IPS-18a (cell line): Measurements from ENCODE around the gene LTB4R2.

Experiments
- H3K27ac ChIP-seq: one replicate; pipeline ENCODE4 v1.5.1; 2013; ENCODE audit warnings: low read length
- H3K27me3 ChIP-seq: one replicate; pipeline ENCODE4 v1.6.1; 2013; ENCODE audit warnings: mild to moderate bottlenecking, low read length; ENCODE audit not compliant: control insufficient read depth, insufficient read depth
- H3K36me3 ChIP-seq: one replicate; pipeline ENCODE4 v1.6.1; 2013; ENCODE audit warnings: low read depth, low read length; ENCODE audit not compliant: control insufficient read depth
- H3K4me1 ChIP-seq: one replicate; pipeline ENCODE4 v1.6.1; 2013; ENCODE audit warnings: low read depth, low read length; ENCODE audit not compliant: control insufficient read depth
- H3K4me3 ChIP-seq: one replicate; pipeline ENCODE4 v1.5.1; 2013; ENCODE audit warnings: low read length
- H3K9ac ChIP-seq: one replicate; pipeline ENCODE4 v1.6.1; 2013; ENCODE audit warnings: mild to moderate bottlenecking, low read length, moderate library complexity
- H3K9me3 ChIP-seq: one replicate; pipeline ENCODE4 v1.6.1; 2013; ENCODE audit warnings: low read depth, low read length; ENCODE audit not compliant: control insufficient read depth

Gene LTB4R2

DNA sequence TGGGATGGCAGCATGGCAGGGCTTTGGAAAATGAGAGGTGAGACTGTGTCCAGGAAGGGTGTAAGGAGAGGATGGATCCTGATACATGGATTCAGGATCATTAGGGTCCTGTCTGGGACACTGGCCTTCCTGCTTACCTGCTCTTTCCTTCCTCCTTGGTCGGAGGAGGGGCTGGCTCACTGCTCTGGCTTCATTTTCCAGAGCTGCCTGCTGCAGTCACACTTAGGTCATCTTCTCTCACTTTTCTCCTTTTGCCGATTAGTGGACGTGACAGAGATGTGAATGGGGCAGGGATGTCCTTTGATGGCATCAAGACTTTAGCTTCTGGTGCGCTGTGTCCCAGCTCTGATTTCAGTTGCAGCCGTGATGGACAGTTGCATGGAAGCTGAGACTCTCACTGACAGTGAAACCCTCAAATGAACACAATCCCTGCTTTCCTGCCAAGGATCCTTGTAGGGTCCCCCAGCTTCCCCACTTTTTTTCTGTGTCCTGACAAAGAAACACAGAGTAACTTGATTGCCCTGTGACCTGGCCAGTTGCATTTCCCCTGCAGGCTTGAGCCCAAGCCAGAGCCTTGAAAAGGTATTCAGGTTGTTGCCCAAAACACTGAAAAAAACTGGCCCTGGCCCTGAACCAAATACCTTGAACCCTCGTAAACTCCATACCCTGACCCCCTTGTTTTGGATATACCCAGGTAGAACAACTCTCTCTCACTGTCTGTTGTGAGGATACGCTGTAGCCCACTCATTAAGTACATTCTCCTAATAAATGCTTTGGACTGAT, 1.4 kb upstream of the LTB4R2 start:
- H3K27me3 ChIP-seq, result no peaks in the 10 kb centered on the region
- no peak overlapping the region for H3K9ac ChIP-seq
- no peak overlapping the region for H3K4me3 ChIP-seq
- no peaks in the 10 kb centered on the region for H3K9me3 ChIP-seq
- no peaks in the 10 kb centered on the region for H3K4me1 ChIP-seq
- H3K27ac ChIP-seq, result no peak overlapping the region
- H3K36me3 ChIP-seq, result peaks cover 37% of the 10 kb centered on the region

DNA sequence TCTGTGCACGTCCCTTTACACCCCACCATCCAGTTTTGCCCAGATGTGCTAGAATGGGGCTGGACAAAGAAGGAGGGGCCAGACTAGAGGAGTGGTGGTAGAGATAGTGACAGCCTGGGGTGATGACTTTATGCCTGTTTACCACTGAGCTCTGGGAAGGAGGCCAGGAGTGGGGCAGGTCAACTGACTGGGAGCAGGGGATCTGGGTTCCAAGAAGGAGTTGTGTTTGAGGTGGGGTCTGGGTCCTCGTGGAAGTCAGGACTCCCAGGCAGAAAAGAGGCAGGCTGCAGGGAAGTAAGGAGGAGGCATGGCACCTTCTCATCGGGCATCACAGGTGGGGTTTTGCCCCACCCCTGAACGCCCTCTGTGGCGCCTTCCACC, 315 bp downstream of the LTB4R2 start:
- Histone ChIP-seq H3K9ac (no peak overlapping the region), H3K9me3 (no peaks in the 10 kb centered on the region), H3K36me3 (peaks cover 21% of the 10 kb centered on the region), H3K27ac (no peak overlapping the region), H3K4me1 (no peaks in the 10 kb centered on the region), H3K27me3 (no peaks in the 10 kb centered on the region), H3K4me3 (no peak overlapping the region)

DNA sequence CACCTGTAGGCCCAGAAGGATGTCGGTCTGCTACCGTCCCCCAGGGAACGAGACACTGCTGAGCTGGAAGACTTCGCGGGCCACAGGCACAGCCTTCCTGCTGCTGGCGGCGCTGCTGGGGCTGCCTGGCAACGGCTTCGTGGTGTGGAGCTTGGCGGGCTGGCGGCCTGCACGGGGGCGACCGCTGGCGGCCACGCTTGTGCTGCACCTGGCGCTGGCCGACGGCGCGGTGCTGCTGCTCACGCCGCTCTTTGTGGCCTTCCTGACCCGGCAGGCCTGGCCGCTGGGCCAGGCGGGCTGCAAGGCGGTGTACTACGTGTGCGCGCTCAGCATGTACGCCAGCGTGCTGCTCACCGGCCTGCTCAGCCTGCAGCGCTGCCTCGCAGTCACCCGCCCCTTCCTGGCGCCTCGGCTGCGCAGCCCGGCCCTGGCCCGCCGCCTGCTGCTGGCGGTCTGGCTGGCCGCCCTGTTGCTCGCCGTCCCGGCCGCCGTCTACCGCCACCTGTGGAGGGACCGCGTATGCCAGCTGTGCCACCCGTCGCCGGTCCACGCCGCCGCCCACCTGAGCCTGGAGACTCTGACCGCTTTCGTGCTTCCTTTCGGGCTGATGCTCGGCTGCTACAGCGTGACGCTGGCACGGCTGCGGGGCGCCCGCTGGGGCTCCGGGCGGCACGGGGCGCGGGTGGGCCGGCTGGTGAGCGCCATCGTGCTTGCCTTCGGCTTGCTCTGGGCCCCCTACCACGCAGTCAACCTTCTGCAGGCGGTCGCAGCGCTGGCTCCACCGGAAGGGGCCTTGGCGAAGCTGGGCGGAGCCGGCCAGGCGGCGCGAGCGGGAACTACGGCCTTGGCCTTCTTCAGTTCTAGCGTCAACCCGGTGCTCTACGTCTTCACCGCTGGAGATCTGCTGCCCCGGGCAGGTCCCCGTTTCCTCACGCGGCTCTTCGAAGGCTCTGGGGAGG, 985 bp downstream of the LTB4R2 start, which contains the start of gene LTB4R:
TSS of gene LTB4R (plus strand) at position 857 of the 959 bp plus-strand sequence. CDS start 4,150 bp downstream, outside the sequence.
- no peaks in the 10 kb centered on the region for H3K4me1 ChIP-seq
- no peaks in the 10 kb centered on the region for H3K9me3 ChIP-seq
- no peaks in the 10 kb centered on the region for H3K27me3 ChIP-seq
- no peak within 1 kb of the TSS for H3K4me3 ChIP-seq
- H3K9ac ChIP-seq, result no peak within 1 kb of the TSS
- peaks cover 15% of the 10 kb centered on the region for H3K36me3 ChIP-seq
- no peak within 1 kb of the TSS for H3K27ac ChIP-seq

- Histone ChIP-seq H3K27ac (no peak overlapping the region), H3K4me3 (no peak overlapping the region), H3K36me3 (peaks cover 4% of the 10 kb centered on the region), H3K4me1 (no peaks in the 10 kb centered on the region), H3K9ac (no peak overlapping the region), H3K9me3 (no peaks in the 10 kb centered on the region), H3K27me3 (peaks cover 3% of the 10 kb centered on the region)
Observed at GRCh38 chr14:24311837-24312615, 2.1 kb downstream of the LTB4R2 start.

DNA sequence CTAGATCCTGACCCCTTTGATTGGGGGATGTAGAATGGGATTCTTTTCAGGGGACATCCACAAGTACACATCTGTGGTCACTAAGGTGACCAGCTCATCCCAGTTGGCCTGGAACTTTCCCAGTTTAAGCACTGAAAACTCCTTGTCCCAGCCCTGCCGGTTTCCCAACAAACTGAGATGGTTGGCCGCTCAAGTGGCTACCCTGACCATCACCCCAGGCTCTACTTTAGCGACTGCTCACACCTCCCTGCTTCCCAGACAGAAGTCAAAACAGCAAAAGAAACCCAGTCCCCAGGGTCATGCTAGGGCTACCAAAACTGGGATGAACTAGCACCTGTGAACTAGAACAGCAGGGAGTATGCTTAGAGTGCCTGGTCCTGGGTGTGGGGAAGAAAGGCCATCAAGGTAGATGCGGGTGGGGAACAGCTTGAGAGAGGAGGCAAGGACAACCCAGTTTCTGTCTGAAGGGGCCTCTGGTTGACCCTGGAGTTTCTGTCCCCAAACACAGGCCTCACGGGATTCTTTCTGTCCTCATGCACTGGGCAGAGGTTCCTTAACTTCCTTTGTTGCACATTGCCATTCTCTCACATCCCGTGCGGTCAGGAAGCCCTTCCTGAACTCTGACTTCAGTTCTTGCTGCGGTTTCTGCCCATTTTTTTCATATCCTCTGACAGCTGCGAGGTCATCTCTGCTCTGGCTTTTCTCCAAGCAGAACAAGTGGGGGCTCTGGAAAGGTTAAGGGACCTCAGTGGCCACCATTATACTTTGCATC, 3.0 kb downstream of the LTB4R2 start:
- peaks cover 12% of the 10 kb centered on the region for H3K27me3 ChIP-seq
- H3K4me3 ChIP-seq, result no peak overlapping the region
- no peak overlapping the region for H3K9ac ChIP-seq
- no peaks in the 10 kb centered on the region for H3K9me3 ChIP-seq
- H3K36me3 ChIP-seq, result peaks cover 3% of the 10 kb centered on the region
- H3K4me1 ChIP-seq, result no peaks in the 10 kb centered on the region
- no peak overlapping the region for H3K27ac ChIP-seq

DNA sequence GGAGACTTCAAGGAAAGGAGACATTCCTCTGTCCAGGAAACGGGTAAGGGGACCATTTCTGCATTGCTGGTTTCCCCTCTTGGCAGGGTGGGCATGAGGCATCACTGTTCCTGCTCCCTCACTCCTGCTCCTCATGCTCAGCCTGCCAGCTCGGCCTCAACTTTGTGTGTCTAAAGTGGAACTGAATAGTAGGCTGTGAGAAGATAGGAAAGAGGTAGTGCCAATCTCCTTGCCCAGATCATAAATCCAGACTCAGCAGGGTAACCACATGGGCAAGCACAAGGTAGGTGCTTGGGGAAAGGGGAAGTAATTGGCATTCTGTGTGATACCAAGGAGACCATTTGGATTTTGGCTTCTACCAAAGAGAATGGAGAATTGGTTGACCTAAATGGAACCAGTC, 4.0 kb downstream of the LTB4R2 start:
- H3K4me1 ChIP-seq, result no peaks in the 10 kb centered on the region
- H3K4me3 ChIP-seq, result no peak overlapping the region
- H3K9me3 ChIP-seq, result no peaks in the 10 kb centered on the region
- no peak overlapping the region for H3K9ac ChIP-seq
- peaks cover 20% of the 10 kb centered on the region for H3K27me3 ChIP-seq
- H3K36me3 ChIP-seq, result peaks cover 3% of the 10 kb centered on the region
- no peak overlapping the region for H3K27ac ChIP-seq

- H3K27ac ChIP-seq, result no peak overlapping the region
- H3K9ac ChIP-seq, result no peak overlapping the region
- peaks cover 26% of the 10 kb centered on the region for H3K27me3 ChIP-seq
- H3K4me3 ChIP-seq, result no peak overlapping the region
- no peaks in the 10 kb centered on the region for H3K4me1 ChIP-seq
- no peaks in the 10 kb centered on the region for H3K9me3 ChIP-seq
- H3K36me3 ChIP-seq, result peaks cover 3% of the 10 kb centered on the region
Observed at GRCh38 chr14:24314377-24315193, 4.6 kb downstream of the LTB4R2 start.

GRCh38 chr14:24315243-24315806, 5.4 kb downstream of the LTB4R2 start:
- H3K4me1 ChIP-seq, result no peaks in the 10 kb centered on the region
- no peak overlapping the region for H3K27ac ChIP-seq
- H3K27me3 ChIP-seq, result peaks cover 34% of the 10 kb centered on the region
- peaks cover 3% of the 10 kb centered on the region for H3K36me3 ChIP-seq
- H3K9ac ChIP-seq, result no peak overlapping the region
- no peak overlapping the region for H3K4me3 ChIP-seq
- H3K9me3 ChIP-seq, result no peaks in the 10 kb centered on the region

- no peak overlapping the region for H3K4me3 ChIP-seq
- H3K9me3 ChIP-seq, result no peaks in the 10 kb centered on the region
- no peak overlapping the region for H3K9ac ChIP-seq
- peaks cover 3% of the 10 kb centered on the region for H3K36me3 ChIP-seq
- H3K27ac ChIP-seq, result no peak overlapping the region
- H3K4me1 ChIP-seq, result no peaks in the 10 kb centered on the region
- peaks cover 35% of the 10 kb centered on the region for H3K27me3 ChIP-seq
Observed at GRCh38 chr14:24315807-24316596, 6.1 kb downstream of the LTB4R2 start.
